KMS-11 (cell line): Measurements from ENCODE around the gene UBR4.

Experiments
- H2AFZ ChIP-seq: fragments of 200-600 bp; sonication (generic); 2 replicates; pipeline ENCODE4 v1.6.1; 2016; ENCODE audit warnings: antibody characterized with exemption, mixed run types, low read depth
- H3K27ac ChIP-seq: fragments of 200-600 bp; sonication (generic); 2 replicates; pipeline ENCODE4 v1.6.1; 2016; ENCODE audit warnings: mild to moderate bottlenecking, mixed run types
- H3K27me3 ChIP-seq: fragments of 200-600 bp; sonication (generic); 2 replicates; pipeline ENCODE4 v1.6.1; 2017; ENCODE audit warnings: mild to moderate bottlenecking, low read depth, mixed run types, moderate library complexity; ENCODE audit not compliant: insufficient read depth
- H3K36me3 ChIP-seq: fragments of 200-600 bp; sonication (generic); 2 replicates; pipeline ENCODE4 v1.6.1; 2017; ENCODE audit warnings: mild to moderate bottlenecking, mixed run types; ENCODE audit not compliant: insufficient read depth
- H3K4me1 ChIP-seq: fragments of 200-600 bp; sonication (generic); 2 replicates; pipeline ENCODE4 v1.6.1; 2016; ENCODE audit warnings: mild to moderate bottlenecking, low read depth, mixed run types; ENCODE audit not compliant: poor library complexity, severe bottlenecking
- H3K4me2 ChIP-seq: fragments of 200-600 bp; sonication (generic); 2 replicates; pipeline ENCODE4 v1.7.0; 2016; ENCODE audit warnings: mild to moderate bottlenecking, mixed run types
- H3K4me3 ChIP-seq: fragments of 200-600 bp; sonication (generic); IDR thresholded peaks from 2 replicates; pipeline ENCODE4 v1.6.1; 2017; ENCODE audit warnings: low read depth, low read length, mixed read lengths; ENCODE audit not compliant: insufficient read depth
- H3K79me2 ChIP-seq: fragments of 200-600 bp; sonication (generic); 2 replicates; pipeline ENCODE4 v1.6.1; 2016; ENCODE audit warnings: low read depth, mixed run types; ENCODE audit not compliant: insufficient read depth
- H3K9ac ChIP-seq: fragments of 200-600 bp; sonication (generic); 2 replicates; pipeline ENCODE4 v1.6.1; 2016; ENCODE audit warnings: mild to moderate bottlenecking, mixed run types
- H4K20me1 ChIP-seq: fragments of 200-600 bp; sonication (generic); 2 replicates; pipeline ENCODE4 v1.6.1; 2016; ENCODE audit warnings: mild to moderate bottlenecking, mixed run types; ENCODE audit not compliant: insufficient read depth
- CTCF ChIP-seq: fragments of 200-600 bp; sonication (generic); conservative IDR thresholded peaks from 2 replicates; pipeline ENCODE4 v1.6.1; 2017; ENCODE audit warnings: low read depth, mild to moderate bottlenecking, antibody characterized with exemption, low read length, moderate library complexity, mixed read lengths

The UBR4 gene

GRCh38 chr1:19138331-19138730 lies 71.7 kb downstream of the UBR4 start:
- Histone ChIP-seq H2AFZ (no peak overlapping the region), H4K20me1 (no peaks in the 10 kb centered on the region), H3K27me3 (no peaks in the 10 kb centered on the region), H3K36me3 (peaks cover 2% of the 10 kb centered on the region; the same call in 1 of the 2 replicates), H3K4me1 (peaks cover 47% of the 10 kb centered on the region), H3K4me2 (peak overlapping the region; percentile 48; the same call in 1 of the 2 replicates), H3K79me2 (no peaks in the 10 kb centered on the region), H3K27ac (peak overlapping the region; percentile 62; the same call in 1 of the 2 replicates), H3K4me3 (no peak overlapping the region), H3K9ac (no peak overlapping the region)
- no peak for TF ChIP-seq CTCF

GRCh38 chr1:19137158-19137557 lies 72.9 kb downstream of the UBR4 start:
- Histone ChIP-seq H3K27me3 (no peaks in the 10 kb centered on the region), H3K4me1 (peaks cover 47% of the 10 kb centered on the region), H3K4me3 (no peak overlapping the region), H3K9ac (no peak overlapping the region), H3K4me2 (no peak overlapping the region), H2AFZ (no peak overlapping the region), H3K79me2 (no peaks in the 10 kb centered on the region), H3K27ac (no peak overlapping the region), H4K20me1 (no peaks in the 10 kb centered on the region), H3K36me3 (peaks cover 4% of the 10 kb centered on the region; the same call in 1 of the 2 replicates)
- TF ChIP-seq CTCF: no peak

- Histone ChIP-seq H3K36me3 (peaks cover 4% of the 10 kb centered on the region; the same call in 1 of the 2 replicates), H3K79me2 (no peaks in the 10 kb centered on the region)
These were observed 76.7 kb downstream of the UBR4 start for GRCh38 chr1:19133360-19133759.

GRCh38 chr1:19130468-19130867 lies 79.6 kb downstream of the UBR4 start:
- no peak overlapping the region for H2AFZ ChIP-seq
- no peak overlapping the region for H3K27ac ChIP-seq
- H3K4me3 ChIP-seq: no peak overlapping the region
- H3K79me2 ChIP-seq: no peaks in the 10 kb centered on the region
- H3K27me3 ChIP-seq: no peaks in the 10 kb centered on the region
- H3K4me2 ChIP-seq: no peak overlapping the region
- TF ChIP-seq CTCF: no peak
- H3K4me1 ChIP-seq: no peaks in the 10 kb centered on the region
- no peak overlapping the region for H3K9ac ChIP-seq
- peaks cover 4% of the 10 kb centered on the region; the same call in 1 of the 2 replicates for H3K36me3 ChIP-seq
- no peaks in the 10 kb centered on the region for H4K20me1 ChIP-seq

More at GRCh38 chr1:19133360-19133759, 76.7 kb downstream of the UBR4 start:
- Histone ChIP-seq H3K9ac (no peak overlapping the region), H4K20me1 (no peaks in the 10 kb centered on the region), H2AFZ (no peak overlapping the region), H3K4me1 (peaks cover 13% of the 10 kb centered on the region), H3K4me2 (no peak overlapping the region), H3K27ac (no peak overlapping the region), H3K4me3 (no peak overlapping the region), H3K27me3 (no peaks in the 10 kb centered on the region)
- no peak for TF ChIP-seq CTCF
